HG03064 (cell line): Measurements from ENCODE around the gene SMYD1.

Experiments used
- ATAC-seq: cut with Tn5 transposase; IDR thresholded peaks from one replicate; pipeline ENCODE4 v1.9.1; 2021; ENCODE audit warnings: low read depth; ENCODE audit not compliant: unreplicated experiment

The SMYD1 gene

DNA sequence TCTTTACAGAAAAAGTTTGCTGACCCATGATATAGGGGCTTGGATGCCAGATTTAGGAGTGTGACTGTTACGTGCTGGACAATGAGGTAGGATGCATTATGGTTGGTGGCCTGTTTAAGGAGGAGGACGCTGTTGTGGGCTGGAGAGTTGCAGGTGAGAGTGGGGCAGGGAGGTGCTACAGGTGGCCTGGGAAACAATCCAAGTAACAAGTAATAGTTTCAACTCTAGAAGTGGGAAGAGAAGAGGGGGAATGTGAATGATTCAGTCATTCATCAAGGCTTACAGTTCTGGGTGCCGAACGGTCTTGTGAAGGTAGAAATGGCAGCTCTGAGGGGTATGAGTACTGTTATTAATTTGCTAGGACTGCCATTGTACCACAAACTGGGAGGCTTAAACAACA is 54.1 kb downstream of the SMYD1 start:
- no peak for ATAC-seq

DNA sequence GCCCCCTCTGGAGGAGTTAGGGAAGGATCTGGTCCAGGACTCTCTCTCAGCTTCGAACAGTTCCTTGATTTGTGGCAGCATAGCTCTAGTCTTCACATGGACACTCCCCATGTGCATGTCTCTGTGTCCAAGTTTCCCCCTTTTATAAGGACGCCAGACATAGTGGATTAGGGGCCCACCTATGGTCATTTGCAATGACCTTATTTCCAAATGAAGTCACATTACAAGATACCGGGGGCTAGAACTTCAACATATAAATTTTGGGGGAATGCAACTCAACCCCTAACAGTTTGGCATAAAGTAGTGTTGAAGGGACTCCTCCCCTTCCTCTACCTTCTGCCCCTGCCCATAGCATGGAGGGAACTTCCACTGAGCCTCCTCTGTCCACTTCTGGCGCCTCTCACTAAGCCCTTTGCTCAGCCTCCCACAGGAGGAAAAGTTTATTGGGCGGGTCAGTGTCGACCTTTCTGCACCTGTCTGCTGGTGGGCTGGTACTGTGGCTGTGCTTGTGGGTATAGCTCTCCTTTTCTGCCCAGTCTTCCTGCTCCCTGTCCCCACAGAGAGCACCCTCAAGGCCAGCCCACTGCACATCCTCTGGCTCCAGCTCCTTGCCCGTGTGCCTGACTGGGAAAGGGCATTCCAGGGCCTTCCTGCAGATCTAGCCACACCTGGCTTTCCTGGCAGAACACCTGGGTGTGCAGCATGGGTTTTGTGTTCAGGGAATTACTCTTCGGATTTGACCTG is 54.7 kb downstream of the SMYD1 start:
- ATAC-seq: no peak

DNA sequence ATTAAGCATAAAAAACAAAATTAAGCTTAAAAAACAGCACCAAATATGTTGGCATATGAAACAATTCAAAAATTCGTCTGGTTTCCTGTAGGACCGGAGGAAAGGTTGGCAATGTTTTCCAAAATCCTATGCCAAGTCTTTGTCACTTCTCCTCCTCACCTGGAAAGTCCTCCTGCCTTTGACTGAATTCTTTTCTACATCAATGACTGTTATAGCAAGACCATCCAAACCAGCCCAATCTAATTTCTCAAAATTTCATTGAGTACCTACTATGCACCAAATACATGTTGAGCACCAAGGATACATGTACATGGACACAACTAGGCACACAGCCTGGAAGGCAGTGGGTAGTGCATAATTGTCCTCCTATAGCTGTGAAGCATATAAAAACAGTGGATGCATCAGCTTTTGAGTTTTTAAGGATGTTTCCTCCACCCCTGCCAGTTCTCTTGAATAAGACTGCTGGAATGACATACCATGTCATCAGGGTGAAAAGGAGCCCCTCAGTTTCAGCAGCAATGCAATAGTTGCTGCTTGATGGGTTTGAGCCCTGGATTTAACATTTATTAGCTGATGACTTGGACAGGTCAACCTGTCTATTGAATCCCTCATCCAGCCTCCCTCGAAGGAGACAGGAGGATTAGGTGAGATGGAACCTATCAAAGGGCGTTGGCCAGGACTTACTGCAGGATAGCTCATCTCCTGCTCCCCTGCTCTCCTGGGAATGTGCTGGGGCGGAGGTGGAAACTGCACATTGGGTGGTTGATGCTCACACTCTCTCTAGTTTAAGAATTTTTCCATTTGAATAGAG is 55.7 kb downstream of the SMYD1 start:
- no peak for ATAC-seq

DNA sequence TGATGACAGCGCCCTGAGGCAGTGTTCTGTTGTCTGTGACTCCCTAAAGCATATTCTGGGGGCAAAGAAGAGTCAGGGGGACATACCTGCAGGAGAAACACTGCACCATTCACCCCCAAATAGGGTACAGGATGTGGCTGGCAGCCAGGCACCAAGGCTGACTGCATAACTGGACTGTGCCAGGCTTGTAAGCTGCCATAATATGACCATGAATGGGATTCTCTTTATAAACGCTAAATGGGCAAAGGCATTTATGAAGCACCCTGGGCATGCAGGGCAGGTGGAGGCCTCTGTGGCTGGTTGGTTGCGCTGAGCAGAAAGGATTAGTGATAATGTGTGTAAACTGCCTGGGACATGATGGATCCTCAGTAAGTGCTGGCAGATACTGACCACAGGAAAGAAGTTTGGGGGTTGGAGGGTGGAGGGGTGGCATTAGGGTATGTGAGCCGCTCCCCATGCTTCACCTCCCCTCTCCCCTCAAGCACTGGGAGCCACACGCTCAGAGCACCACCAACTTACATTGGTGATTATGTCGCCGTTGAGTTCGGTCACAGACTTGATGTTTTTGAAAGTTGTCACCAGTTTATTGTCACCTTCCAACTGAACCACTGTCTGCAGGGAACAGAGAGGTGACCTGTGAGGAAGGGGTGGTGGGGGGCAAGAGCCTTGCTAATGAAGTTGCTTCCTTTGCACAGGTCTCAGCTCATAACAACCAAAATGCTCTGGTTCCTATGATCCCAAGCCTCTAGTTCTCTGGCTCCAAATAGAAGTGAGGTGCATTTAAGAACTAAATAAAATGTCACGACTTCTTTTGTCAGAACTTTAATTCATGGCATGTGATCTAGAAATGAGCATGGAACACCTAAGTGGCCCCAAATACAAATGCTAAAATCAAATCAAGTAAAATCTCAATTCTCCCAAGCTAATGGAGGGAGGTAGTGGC is 56.6 kb downstream of the SMYD1 start:
- no peak for ATAC-seq

DNA sequence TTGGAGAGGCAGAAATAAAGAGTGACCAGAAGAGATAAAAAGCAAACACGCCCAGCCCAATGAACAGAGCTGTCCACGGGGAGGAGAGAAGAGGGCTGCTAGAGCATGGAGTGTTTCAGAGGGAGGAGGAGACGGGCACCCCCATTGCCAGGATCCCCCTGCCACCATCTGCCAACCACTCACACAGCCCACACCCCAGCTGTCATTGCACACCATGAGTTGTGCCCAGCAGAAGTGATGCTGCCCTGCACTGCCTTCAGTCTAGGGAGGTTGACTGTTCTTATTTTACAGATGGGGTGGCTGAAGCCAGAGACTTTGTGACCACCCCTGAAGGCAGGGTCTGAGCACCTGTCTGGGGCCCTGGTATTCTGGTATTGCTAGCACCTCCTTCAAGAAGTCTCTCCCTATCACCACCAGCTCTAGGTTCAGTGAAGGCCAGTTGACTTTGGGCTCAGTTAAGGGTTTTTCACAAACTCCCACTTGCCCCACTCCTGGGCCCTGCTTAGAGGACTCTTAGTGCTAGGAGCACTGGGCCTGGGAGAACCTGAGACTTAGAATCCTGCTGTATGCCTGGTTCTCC is 57.8 kb downstream of the SMYD1 start:
- ATAC-seq: no peak

DNA sequence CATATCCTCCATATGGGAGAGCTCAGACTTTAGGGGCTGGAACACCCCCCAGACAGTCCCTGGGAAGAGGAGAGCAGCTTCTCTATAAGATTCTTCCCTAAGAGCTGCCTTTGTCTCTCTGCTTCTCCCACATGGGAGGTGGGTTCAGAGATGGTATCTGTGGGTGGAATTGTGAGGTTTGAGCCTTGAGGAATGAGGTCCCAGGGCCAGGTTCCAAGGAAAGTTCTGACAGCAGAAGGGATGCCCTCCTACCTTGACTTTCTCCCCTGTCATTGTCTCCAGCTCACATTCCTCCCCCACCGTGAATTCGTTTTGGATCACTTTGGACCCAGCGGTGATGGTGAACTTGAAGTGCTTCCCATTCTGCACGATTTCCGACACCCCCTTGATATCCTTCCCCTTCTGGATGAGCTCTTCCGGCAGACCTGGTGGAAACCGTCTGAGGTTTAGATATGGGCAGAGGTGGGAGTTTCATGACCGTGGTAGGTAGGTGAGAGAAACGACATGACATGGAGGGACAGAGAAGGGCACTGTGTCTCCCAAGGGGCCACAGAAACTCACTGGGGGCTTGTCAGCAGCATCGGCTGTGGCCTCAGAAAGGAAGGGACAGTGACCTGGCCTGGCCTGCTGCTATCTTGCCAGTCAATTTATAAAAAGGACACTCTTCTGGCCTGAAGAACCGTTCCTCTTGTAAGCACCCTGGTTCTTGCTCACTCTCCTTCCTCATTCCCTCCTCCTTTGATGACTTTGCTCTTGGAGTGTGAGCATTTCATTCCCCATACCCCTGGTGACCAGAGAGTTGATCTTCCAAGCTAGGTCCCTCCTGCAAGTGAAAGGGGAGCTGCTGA is 58.5 kb downstream of the SMYD1 start:
- ATAC-seq: no peak

DNA sequence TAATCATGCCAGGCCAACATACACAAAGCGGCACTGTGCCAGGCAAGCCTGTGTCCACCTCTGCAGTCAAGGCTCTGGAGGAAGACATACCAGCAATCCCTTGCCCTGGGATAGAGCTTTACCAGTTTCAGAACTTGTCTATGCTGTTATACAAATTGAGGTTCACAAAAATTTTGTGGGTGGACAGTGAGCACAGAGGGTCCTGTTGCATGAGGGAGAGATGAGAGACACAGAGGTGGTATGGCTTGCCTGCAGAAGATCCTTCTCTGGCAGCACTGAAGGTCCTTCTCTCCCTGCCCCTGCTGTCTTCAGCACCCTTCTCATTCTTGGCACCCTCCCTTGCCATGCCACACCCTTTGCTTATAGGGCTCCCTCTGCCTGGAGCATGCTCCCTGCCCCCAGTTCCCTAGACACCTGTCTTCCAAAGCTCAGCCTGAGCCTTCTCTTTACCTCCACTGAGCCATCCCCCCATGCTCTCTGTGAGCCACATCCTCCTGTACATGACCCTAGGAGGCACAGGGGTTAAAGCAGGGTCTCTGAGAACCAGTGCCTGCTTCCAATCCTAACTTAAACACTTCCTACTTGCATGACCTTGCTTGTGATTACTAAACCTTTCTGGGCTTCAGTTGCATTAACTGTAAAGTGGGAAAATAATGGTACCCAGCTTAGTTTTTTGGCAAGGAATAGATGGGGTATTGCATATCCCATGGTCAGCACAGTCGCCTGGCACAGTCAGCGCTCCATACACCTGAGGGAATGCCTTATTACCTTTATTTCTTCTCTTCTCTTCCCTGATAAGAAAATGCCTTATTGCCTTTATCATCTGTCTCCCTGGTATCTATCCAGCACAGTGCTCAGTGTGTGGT is 59.4 kb downstream of the SMYD1 start:
- no peak for ATAC-seq

DNA sequence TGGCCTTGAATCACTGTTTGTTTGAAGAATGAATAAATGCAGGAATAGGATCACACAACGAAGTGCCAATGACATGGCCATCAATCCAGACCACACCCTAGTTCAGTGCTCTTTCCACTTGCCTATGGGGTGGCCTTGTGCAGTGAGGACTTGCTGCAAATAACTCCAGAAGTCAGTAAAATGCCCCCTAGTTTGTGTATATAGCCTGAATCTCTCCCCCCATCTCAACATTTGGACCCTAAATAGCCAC is 59.9 kb downstream of the SMYD1 start:
- no peak for ATAC-seq

DNA sequence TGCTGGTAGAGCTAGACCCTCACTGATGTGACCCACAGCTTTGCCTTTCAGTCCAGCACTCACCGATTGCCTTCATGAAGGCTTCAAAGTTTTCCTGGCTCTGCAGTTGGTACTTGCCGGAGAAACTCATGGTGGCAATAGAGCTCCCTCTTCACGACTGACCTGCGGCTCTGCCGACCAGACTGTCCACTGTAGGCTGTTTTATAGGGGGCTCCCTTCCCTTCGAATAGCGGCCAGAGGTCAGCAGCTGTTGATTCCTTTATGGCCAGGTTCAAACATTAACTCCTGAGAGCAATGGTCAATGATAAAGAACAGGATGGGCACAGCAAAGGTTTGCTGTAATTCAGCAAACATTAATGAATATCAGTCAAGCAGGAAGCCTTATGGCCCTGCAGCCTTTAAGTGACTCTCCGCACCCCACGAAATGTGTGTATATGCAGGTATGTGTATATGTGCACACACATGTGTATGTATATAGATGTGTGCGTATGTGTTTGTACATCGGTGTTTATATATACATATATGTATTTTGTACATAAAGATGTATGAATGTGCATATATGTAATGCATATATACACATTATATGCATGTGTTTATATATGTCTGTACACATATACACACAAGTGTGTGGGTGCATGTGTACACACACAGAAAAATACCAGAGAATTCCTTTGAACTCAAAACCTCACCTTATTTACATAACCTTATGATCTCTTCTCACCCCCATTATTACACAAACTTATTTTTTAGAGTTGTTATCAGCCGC is 60.4 kb downstream of the SMYD1 start, which contains the start of gene FABP1:
Gene FABP1, minus strand, starts transcription at position 175 of the 766 bp plus-strand sequence. Its CDS starts 45 bp downstream, at position 130.
- no peak for ATAC-seq

DNA sequence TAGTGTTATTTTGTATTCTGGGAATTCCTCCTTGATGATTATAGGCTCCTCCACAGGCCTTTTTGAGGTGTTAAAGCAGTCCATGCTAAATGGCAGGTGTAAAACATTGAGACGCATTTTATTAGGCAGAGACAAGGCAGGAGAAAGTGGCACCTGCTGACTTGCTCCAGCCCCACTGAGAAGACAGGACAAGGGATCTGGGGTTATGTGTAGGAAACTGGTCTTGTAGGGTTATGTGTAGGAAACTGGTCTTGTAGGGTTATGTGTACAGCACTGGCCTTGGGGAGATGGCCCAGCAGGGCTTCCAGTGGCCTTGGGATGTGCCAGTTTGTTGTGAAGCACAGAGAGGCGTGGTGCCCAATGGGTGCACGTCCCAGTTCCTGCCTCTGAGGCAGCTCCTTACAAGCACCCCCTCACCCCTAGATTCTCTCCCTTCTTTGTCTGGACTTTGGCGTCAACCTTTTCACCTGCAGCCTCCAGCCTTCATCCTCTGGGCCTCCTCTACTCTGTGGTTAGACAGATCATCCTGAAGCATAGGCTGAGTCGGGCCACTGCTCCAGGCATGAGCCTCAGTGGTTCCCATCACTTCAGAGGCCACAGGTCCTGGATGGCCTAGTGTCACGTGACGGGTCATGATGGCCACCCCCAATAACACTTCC is 61.2 kb downstream of the SMYD1 start:
- no peak for ATAC-seq

DNA sequence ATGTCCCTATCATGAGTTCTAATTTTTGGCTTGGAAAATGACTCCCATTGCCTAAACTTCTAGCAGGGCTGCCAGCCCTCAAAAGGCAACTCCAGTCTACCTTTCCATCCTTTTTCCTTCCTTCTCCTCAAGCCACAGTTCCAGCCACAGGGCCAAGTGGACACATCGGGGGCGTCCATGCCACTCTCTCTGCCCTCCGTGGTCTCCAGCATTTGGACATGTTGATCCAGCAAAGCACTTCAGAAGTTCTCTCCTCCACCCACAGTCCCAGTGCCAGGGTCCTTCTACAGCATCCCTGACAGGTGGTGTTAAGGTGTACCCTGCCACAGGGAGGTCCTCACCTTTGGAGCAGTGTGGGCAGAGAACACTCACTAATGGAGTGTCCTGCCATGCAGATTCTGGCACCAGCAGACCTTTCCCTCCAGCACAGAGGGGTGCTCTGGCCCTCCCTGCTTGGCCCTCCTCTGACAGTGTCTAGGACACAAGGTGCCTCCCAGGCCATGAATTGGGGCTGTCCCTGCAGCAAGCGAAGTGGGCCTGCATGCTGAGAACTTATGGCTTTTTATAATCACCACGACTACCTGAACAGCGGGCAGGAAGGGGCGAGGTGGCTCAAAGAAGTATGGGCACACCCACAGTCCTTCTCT is 61.8 kb downstream of the SMYD1 start:
- no peak for ATAC-seq

DNA sequence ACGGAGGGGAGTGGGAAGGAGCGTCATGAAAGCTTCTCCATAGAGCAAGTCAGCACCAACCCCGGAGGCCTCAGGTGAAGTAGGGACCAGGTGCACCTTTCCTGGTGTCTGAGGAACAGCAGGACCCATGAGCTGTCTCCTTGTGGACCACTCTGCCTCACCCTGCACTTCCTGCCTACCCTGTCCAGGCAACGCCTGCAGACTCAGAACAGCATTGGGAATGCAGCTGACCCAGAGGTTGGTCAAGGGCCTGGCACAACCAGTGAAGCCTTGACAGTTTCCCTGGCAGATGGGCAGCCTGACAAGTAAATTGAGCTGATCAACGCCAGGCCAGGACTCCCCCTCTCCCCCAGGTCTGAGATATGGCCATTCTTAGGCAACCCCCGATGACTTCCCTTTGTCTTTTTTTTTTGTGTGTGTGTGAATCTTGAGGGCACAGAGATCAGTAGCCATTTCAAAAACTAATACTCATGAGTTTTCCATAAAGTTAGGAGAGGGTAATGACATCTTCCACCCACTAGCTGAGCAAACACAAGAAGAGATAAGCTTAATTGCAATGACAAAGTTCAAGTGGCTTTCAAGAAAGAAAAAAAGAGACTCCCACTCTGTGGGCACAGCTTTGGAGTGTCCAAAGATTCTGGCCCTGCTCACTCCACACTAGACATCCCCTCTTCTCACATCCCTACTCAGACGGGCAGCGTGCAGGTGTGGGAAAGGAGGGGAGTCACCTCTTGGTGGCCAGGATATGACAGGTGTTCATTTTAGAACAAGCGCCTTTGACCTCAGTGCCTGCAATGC is 63.8 kb downstream of the SMYD1 start:
- no peak for ATAC-seq

DNA sequence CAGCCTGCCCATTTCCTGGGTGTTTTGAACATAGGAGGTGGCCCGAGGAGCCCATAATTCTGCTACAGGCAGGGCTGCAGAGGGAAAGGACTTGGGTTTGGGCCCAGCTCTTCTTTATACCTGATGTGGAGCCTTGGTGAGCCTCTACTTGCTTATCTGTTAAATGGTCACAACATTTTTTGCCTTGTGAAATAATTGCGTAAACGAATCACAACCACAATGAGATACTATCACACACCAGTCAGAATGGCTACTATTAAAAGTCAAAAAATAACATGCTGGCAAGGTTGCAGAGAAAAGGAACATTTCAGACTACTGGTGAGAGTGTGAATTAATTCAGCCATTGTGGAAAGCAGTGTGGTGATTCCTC is 64.4 kb downstream of the SMYD1 start:
- no peak for ATAC-seq

DNA sequence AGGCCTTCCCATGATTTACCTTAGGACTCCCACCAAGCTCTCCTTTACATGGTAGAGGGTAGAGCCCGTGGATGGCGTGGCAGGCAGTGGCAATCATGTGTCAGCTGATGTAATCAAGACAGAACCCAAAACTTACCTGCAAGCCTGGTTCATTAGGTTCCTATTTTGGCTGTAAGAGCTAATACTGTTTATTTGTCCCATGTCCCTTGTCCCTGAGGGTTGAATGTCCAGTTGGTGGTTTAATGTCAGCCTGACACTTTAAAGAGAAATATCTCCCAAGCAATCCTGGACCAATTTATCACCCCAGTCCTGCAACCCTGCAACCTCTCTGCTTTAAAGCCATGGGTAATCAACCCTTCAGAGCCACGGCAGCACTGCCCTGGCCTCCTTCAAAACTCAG is 66.2 kb downstream of the SMYD1 start:
- no peak for ATAC-seq

DNA sequence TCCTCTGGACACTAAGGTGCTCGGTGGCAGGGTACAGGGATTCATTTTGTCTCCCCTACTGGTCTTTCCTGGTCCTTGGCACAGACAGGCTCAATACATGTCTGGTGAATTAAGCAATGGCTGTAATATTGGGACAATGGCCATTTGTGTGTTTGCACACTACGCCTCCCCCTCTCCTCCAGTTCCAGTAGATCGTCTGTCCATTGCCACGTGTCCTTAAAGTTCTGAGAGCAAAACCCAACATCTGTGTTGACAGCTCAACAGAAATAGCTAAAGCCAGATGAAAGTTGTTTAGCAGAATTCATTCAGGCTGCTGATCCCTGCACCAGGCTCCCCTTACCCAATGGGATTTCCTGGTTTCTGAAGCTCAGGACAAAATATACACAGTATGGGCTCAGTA is 69.2 kb downstream of the SMYD1 start:
- no peak for ATAC-seq

DNA sequence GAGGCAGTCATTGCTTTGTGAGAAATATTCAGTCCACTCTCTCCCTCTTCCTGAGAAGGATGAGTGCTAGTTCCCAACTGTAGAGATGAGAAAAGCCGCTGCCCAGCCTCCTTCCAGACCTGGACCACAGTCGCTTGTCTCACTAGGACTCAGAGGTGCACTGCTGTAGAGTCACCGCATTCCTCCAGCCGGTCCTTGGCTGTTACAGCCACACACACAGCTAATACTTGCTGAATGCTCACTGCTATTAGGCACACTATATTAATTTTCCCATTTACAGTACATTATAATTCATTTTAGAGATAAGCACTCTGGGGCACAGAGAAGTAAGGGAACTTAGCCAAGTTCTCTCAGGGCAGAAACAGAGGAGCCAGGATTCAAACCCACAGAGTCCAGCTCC is 70.2 kb downstream of the SMYD1 start:
- ATAC-seq: no peak
